K562 (cell line): ENCODE data around the gene EIF2S3. TPM values are rescaled to one million over a fixed set of nuclear protein-coding genes. Genes with fewer than 3 reads are reported as not detected.

ENCODE experiments used
- ARID1B ChIP-seq: fragments of 450-650 bp; IDR thresholded peaks from 2 replicates; pipeline ENCODE4 v1.6.1; 2016; ENCODE audit warnings: antibody characterized with exemption, mild to moderate bottlenecking, inconsistent platforms
- CEBPB ChIP-seq: fragments of 450-650 bp; IDR thresholded peaks from 2 replicates; pipeline ENCODE4 v1.6.1; 2016; ENCODE audit warnings: missing genetic modification characterization, missing compliant biosample characterization
- HMG20B ChIP-seq: fragments of 250-450 bp; sonication (Bioruptor Pico); IDR thresholded peaks from 2 replicates; pipeline ENCODE4 v1.5.0; 2021; ENCODE audit warnings: mild to moderate bottlenecking
- HNRNPLL ChIP-seq: fragments of 200-400 bp; formaldehyde crosslinking; IDR thresholded peaks from 2 replicates; pipeline ENCODE4 v1.6.1; 2017; ENCODE audit warnings: low read length, low read depth, mild to moderate bottlenecking; ENCODE audit not compliant: poor library complexity, severe bottlenecking
- IRF2 ChIP-seq: sonication (generic); formaldehyde crosslinking; IDR thresholded peaks from 2 replicates; pipeline ENCODE4 v1.8.1; 2022; ENCODE audit warnings: mild to moderate bottlenecking, missing genetic modification reagents
- NR2C2 ChIP-seq, 2 experiments: fragments of 200-800 bp in 1 of 2; sonication (Bioruptor generic) in 1 of 2; sonication (generic) in 1 of 2; formaldehyde crosslinking in 1 of 2; IDR thresholded peaks; 2 replicates each; pipeline versions ENCODE4 v1.6.1 to v1.8.0; 2016 to 2022; ENCODE audit warnings: mild to moderate bottlenecking in 1 of 2, missing compliant biosample characterization in 1 of 2, missing genetic modification characterization in 1 of 2, missing genetic modification reagents in 1 of 2
- SPI1 ChIP-seq: IDR thresholded peaks from 2 replicates; pipeline ENCODE4 v1.6.1; 2011; ENCODE audit warnings: low read depth, low read length, control low read depth, borderline replicate concordance
- TCFL5 ChIP-seq: fragments of 250-450 bp; sonication (Bioruptor Pico); conservative IDR thresholded peaks from 2 replicates; pipeline ENCODE4 v1.6.1; 2021; ENCODE audit warnings: mild to moderate bottlenecking, moderate library complexity, matching md5 sums
- ZNF586 ChIP-seq: fragments of 450-650 bp; formaldehyde crosslinking; conservative IDR thresholded peaks from 2 replicates; pipeline ENCODE4 v1.4.0; 2020; ENCODE audit warnings: mild to moderate bottlenecking, moderate library complexity
- ZNF589 ChIP-seq: fragments of 200-800 bp; sonication (Bioruptor generic); IDR thresholded peaks from 2 replicates; pipeline ENCODE4 v1.6.1; 2016; ENCODE audit warnings: low read depth, missing genetic modification characterization, missing compliant biosample characterization
- ZSCAN29 ChIP-seq: fragments of 450-650 bp; IDR thresholded peaks from 2 replicates; pipeline ENCODE4 v1.6.1; 2017
- polyA plus RNA-seq, 8 experiments: library from polyadenylated mRNA; depleted of rRNA in 4 of 8; stranded (reverse) in 5 of 8; unstranded in 3 of 8; fragments of >200 nt; fragmentation: Nextera tagmentation in 2 of 8; fragmentation: Illumina TruSeq in 1 of 8; extraction: Ambion mirVana in 2 of 8; extraction: Trizol in 1 of 8; gene quantifications; 2 replicates each; pipeline versions ENCODE4 v1.2.1 to v1.2.3, GENCODE V29; 2011 to 2014; ENCODE audit warnings: inconsistent platforms in 1 of 8, missing spikeins in 1 of 8
- total RNA-seq, 7 experiments: library from RNA; depleted of rRNA in 6 of 7; stranded (reverse); fragments of >200 nt in 6 of 7; fragmentation: Illumina TruSeq in 2 of 7; extraction: Trizol in 2 of 7; gene quantifications; 2 replicates each; pipeline versions ENCODE4 v1.2.1 to v1.2.3, GENCODE V29; 2011 to 2021; ENCODE audit warnings: low replicate concordance in 1 of 7
- TF ChIP-seq, protein P1 (sequence below): fragments of 450-650 bp; IDR thresholded peaks from 2 replicates; pipeline ENCODE4 v1.6.1; 2016; ENCODE audit warnings: mild to moderate bottlenecking
- TF ChIP-seq, protein P2 (sequence below), 2 experiments: fragments of 450-650 bp; formaldehyde crosslinking in 1 of 2; IDR thresholded peaks; 2 replicates each; pipeline versions ENCODE4 v1.4.0 to v1.6.1; 2014 to 2020; ENCODE audit warnings: mild to moderate bottlenecking in 2 of 2, borderline replicate concordance in 1 of 2, low read depth in 1 of 2
- TF ChIP-seq, protein P3 (sequence below): fragments of 200-800 bp; sonication (Bioruptor generic); IDR thresholded peaks from 2 replicates; pipeline ENCODE4 v1.6.1; 2017; ENCODE audit warnings: missing genetic modification characterization, missing compliant biosample characterization

The EIF2S3 gene
- total and polyA plus RNA-seq, 9 of the 15 experiments (the other 6 are each of a cell fraction or from before 2014, with no cell fraction given) = 148 to 439 (median 275) TPM

DNA sequence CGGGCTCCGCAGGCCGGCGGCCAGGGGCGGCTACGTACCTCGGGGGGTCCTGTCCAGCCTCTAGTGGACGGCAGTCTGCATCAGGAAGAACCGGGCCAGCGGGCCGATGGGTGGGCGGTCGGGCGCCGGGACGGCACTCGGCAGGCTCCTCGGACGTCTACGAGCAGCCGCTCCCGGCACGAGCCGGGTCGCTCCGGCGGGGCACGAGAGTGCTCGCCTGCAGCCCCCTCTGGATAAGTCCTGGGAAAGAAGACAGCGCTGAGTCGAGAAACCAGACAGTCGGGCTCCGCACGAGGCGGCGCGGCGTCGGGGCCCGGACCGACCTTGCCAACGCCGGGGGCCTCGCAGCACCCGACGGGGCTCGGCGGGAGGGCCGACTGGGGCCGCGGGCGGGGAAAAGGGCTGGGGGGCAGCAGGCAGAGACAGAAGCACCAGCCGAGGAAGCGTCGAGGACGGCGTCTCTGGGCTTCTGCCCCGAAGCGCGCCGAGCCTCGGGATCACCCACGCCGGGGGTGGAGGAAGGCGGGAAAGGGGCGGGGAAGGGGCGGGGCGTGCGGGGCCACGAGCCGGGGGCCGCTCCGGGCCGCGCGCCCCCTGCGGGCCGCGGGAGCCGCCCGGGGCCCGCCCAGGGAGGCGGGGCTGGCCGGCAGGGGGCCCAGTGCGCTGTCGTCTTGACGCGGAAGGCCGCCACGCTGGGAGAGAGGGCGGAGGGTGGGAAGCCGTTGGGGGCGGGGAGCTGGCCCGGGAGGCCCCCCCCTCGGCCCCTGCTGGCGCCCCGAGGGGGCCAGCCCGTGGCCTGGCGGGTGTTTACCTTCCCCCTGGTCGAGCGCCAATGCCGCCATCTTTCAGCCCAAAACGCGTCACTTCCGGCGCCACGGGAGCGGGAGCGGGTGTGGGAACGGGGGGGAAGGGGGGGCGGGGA, 29.7 kb upstream of the EIF2S3 start (continued):
- TF ChIP-seq, protein P1, sequence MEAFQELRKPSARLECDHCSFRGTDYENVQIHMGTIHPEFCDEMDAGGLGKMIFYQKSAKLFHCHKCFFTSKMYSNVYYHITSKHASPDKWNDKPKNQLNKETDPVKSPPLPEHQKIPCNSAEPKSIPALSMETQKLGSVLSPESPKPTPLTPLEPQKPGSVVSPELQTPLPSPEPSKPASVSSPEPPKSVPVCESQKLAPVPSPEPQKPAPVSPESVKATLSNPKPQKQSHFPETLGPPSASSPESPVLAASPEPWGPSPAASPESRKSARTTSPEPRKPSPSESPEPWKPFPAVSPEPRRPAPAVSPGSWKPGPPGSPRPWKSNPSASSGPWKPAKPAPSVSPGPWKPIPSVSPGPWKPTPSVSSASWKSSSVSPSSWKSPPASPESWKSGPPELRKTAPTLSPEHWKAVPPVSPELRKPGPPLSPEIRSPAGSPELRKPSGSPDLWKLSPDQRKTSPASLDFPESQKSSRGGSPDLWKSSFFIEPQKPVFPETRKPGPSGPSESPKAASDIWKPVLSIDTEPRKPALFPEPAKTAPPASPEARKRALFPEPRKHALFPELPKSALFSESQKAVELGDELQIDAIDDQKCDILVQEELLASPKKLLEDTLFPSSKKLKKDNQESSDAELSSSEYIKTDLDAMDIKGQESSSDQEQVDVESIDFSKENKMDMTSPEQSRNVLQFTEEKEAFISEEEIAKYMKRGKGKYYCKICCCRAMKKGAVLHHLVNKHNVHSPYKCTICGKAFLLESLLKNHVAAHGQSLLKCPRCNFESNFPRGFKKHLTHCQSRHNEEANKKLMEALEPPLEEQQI = no peak
- TF ChIP-seq ZNF589 (CRISPR knock-in tag) (no peak), SPI1 (no peak), IRF2 (CRISPR knock-in tag) (no peak), HNRNPLL (no peak), TCFL5 (CRISPR knock-in tag) (no peak), ARID1B (no peak), NR2C2 (CRISPR knock-in tag; IDR thresholded peaks at IDR 0.05) (no peak), NR2C2 (tag; IDR thresholded peaks at IDR 0.05) (peak; percentile 57), CEBPB (tag) (no peak), ZNF586 (no peak), ZSCAN29 (no peak), HMG20B (CRISPR knock-in tag) (no peak)
- TF ChIP-seq, protein P2, sequence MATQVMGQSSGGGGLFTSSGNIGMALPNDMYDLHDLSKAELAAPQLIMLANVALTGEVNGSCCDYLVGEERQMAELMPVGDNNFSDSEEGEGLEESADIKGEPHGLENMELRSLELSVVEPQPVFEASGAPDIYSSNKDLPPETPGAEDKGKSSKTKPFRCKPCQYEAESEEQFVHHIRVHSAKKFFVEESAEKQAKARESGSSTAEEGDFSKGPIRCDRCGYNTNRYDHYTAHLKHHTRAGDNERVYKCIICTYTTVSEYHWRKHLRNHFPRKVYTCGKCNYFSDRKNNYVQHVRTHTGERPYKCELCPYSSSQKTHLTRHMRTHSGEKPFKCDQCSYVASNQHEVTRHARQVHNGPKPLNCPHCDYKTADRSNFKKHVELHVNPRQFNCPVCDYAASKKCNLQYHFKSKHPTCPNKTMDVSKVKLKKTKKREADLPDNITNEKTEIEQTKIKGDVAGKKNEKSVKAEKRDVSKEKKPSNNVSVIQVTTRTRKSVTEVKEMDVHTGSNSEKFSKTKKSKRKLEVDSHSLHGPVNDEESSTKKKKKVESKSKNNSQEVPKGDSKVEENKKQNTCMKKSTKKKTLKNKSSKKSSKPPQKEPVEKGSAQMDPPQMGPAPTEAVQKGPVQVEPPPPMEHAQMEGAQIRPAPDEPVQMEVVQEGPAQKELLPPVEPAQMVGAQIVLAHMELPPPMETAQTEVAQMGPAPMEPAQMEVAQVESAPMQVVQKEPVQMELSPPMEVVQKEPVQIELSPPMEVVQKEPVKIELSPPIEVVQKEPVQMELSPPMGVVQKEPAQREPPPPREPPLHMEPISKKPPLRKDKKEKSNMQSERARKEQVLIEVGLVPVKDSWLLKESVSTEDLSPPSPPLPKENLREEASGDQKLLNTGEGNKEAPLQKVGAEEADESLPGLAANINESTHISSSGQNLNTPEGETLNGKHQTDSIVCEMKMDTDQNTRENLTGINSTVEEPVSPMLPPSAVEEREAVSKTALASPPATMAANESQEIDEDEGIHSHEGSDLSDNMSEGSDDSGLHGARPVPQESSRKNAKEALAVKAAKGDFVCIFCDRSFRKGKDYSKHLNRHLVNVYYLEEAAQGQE (IDR thresholded peaks at IDR 0.05; ENCODE audit: borderline replicate concordance) = peak; percentile 26; the same call in 1 of the 2 replicates
- TF ChIP-seq, protein P2 (CRISPR knock-in tag; IDR thresholded peaks at IDR 0.05; ENCODE audit: low read depth) = no peak
- TF ChIP-seq, protein P3, sequence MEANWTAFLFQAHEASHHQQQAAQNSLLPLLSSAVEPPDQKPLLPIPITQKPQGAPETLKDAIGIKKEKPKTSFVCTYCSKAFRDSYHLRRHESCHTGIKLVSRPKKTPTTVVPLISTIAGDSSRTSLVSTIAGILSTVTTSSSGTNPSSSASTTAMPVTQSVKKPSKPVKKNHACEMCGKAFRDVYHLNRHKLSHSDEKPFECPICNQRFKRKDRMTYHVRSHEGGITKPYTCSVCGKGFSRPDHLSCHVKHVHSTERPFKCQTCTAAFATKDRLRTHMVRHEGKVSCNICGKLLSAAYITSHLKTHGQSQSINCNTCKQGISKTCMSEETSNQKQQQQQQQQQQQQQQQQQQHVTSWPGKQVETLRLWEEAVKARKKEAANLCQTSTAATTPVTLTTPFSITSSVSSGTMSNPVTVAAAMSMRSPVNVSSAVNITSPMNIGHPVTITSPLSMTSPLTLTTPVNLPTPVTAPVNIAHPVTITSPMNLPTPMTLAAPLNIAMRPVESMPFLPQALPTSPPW (CRISPR knock-in tag) = peak; percentile 99
